ENCODE data around the gene LRRC42. TPM values are rescaled to one million over a fixed set of nuclear protein-coding genes. Genes with fewer than 3 reads are reported as not detected.

The LRRC42 gene
- total and polyA plus RNA-seq, 10 of the 15 experiments (the other 5 are each of a cell fraction or from before 2014, with no cell fraction given), result 11.0 to 34.4 (median 23.0) TPM

DNA sequence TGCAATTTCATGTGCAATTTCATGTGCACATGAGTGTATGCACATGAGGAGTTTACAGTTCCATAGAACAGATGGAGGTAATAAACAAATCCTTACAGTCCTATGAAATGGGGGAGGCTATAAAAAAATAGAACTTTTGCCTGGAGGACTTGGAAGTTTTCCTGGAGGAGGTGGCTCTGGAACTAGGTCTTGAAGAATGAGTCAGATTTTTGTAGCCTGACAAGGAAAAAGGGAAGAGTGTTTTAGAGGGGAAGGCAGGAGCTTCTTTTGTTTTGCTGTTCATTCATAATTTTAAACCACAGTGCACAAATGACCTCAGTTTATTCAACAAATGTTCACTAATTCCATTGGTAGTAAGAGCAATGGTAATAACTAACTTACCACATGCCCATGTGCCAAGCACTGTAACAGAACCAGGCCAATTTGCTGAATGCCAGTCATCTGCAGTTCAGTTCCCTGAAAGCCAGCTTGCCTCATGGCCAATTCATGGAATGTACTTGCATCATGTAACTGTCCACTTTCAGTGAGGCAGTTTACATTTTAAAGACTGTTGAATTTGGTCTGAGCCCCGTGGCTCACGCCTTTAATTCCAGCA is 49.4 kb upstream of the LRRC42 start:
- intact Hi-C loops (cut with micrococcal nuclease; ENCODE audit: unreplicated experiment), result no loop called here
- ChIA-PET SMC1A (ENCODE audit: uncharacterized antibody, unreplicated experiment) (no interaction called here), CTCF (no interaction called here), POLR2A (no interaction called here), RAD21 (ENCODE audit: unreplicated experiment) (no interaction called here)
- H3K79me2 ChIP-seq (ENCODE audit: control insufficient read depth, insufficient read depth, low read length), result no peaks in the 10 kb centered on the region
- TF ChIP-seq SMC3 (IDR thresholded peaks at IDR 0.05; ENCODE audit: borderline replicate concordance, low read length) (no peak), TBL1XR1 (IDR thresholded peaks at IDR 0.05; ENCODE audit: low read depth, low read length) (no peak)
- DNase-seq (ENCODE audit: low read depth, low spot score) (no peak), ATAC-seq (no peak), FAIRE-seq (no peak)
- H3K9ac ChIP-seq (ENCODE audit: control insufficient read depth, insufficient read depth, low read length), result no peak overlapping the region
- no peaks in the 10 kb centered on the region for H4K20me1 ChIP-seq (ENCODE audit: control insufficient read depth, insufficient read depth)
- no peak overlapping the region for H3K4me2 ChIP-seq (ENCODE audit: control insufficient read depth, insufficient read depth)
- no peaks in the 10 kb centered on the region for H3K27me3 ChIP-seq (replicated peaks in 1 of 2; ENCODE audit: control insufficient read depth in 2 of 2, insufficient read depth in 2 of 2, low read length in 1 of 2)
- no peak overlapping the region for H3K4me3 ChIP-seq
- no peaks in the 10 kb centered on the region for H3K9me3 ChIP-seq (replicated peaks; ENCODE audit: control insufficient read depth, insufficient read depth, low read length)
- H3K4me1 ChIP-seq (ENCODE audit: control insufficient read depth, insufficient read depth, low read length), result no peaks in the 10 kb centered on the region
- WGBS (ENCODE audit: insufficient coverage, insufficient replicate concordance, low lambda C conversion rate, missing lambda C conversion rate), result 100% methylated on average over 2 of the region's 2 CpGs
- no TSS peak for BruUV-seq (replicated peaks)
- H2AFZ ChIP-seq (ENCODE audit: control insufficient read depth, low read depth, low read length), result no peak overlapping the region
- no peaks in the 10 kb centered on the region for H3K36me3 ChIP-seq (ENCODE audit: control insufficient read depth in 2 of 2, insufficient read depth in 2 of 2, low read length in 1 of 2)
- in situ Hi-C loops (cut with MboI), result no loop called here
- H3K27ac ChIP-seq (ENCODE audit: control insufficient read depth, insufficient read depth), result no peak overlapping the region

GRCh38 chr1:53899206-53899628 is 46.9 kb upstream of the LRRC42 start:
- WGBS (ENCODE audit: insufficient coverage, insufficient replicate concordance, low lambda C conversion rate, missing lambda C conversion rate), result 0% methylated on average over 2 of the region's 2 CpGs
- no peak overlapping the region for H2AFZ ChIP-seq (ENCODE audit: control insufficient read depth, low read depth, low read length)
- H3K4me2 ChIP-seq (ENCODE audit: control insufficient read depth, insufficient read depth), result no peak overlapping the region
- no peak for DNase-seq (ENCODE audit: low read depth, low spot score)
- BruUV-seq (replicated peaks), result no TSS peak
- in situ Hi-C loops (cut with MboI) (no loop called here), intact Hi-C loops (cut with micrococcal nuclease; ENCODE audit: unreplicated experiment) (no loop called here)
- no peak overlapping the region for H3K4me3 ChIP-seq
- no peak for TF ChIP-seq ATF7 (IDR thresholded peaks at IDR 0.05; ENCODE audit: low read depth)
- TF ChIP-seq BHLHE40 (IDR thresholded peaks at IDR 0.05; ENCODE audit: borderline replicate concordance in 1 of 2, low read depth in 2 of 2, low read length in 1 of 2), result no peak
- no peak for TF ChIP-seq RUNX3 (IDR thresholded peaks at IDR 0.05; ENCODE audit: low read length)
- TF ChIP-seq ATF2 (IDR thresholded peaks at IDR 0.05; ENCODE audit: low read length), result no peak
- TF ChIP-seq SUPT20H (IDR thresholded peaks at IDR 0.05; ENCODE audit: borderline replicate concordance, control insufficient read depth, low read depth, low read length), result no peak
- POLR2A ChIA-PET, result interaction anchor here (1.3 to 1.4 kb wide), 3 partner anchors 10 to 46 kb away, joined by 3 to 10 read pairs (median 7); partner anchors contain the start of genes IFT25 and YIPF1
- H3K4me1 ChIP-seq (ENCODE audit: control insufficient read depth, insufficient read depth, low read length), result no peaks in the 10 kb centered on the region
- CTCF ChIA-PET, result interaction anchor here (0.7 to 1.6 kb wide), 6 partner anchors 9 to 486 kb away, joined by 3 to 7 read pairs (median 4); partner anchors contain the start of gene YIPF1
- H3K9ac ChIP-seq (ENCODE audit: control insufficient read depth, insufficient read depth, low read length), result no peak overlapping the region
- H3K27ac ChIP-seq (ENCODE audit: control insufficient read depth, insufficient read depth), result no peak overlapping the region
- SMC1A ChIA-PET (ENCODE audit: uncharacterized antibody, unreplicated experiment), result interaction anchor here (1.7 to 3.0 kb wide), 2 partner anchors 25 to 49 kb away, joined by 4 to 13 read pairs; no protein-coding TSS in a partner anchor
- ATAC-seq, result peak; percentile 48; the same call in 2 of the 3 replicates
- no peaks in the 10 kb centered on the region for H3K27me3 ChIP-seq (replicated peaks in 1 of 2; ENCODE audit: control insufficient read depth in 2 of 2, insufficient read depth in 2 of 2, low read length in 1 of 2)
- no peaks in the 10 kb centered on the region for H3K9me3 ChIP-seq (replicated peaks; ENCODE audit: control insufficient read depth, insufficient read depth, low read length)
- RAD21 ChIA-PET (ENCODE audit: unreplicated experiment), result interaction anchor here (0.9 to 2.4 kb wide), 4 partner anchors 9 to 49 kb away, joined by 3 to 9 read pairs (median 6); partner anchors contain the start of genes IFT25 and YIPF1
- no peak for FAIRE-seq
- no peaks in the 10 kb centered on the region for H3K36me3 ChIP-seq (ENCODE audit: control insufficient read depth in 2 of 2, insufficient read depth in 2 of 2, low read length in 1 of 2)
- H3K79me2 ChIP-seq (ENCODE audit: control insufficient read depth, insufficient read depth, low read length), result no peaks in the 10 kb centered on the region
- H4K20me1 ChIP-seq (ENCODE audit: control insufficient read depth, insufficient read depth), result no peaks in the 10 kb centered on the region
